ENCODE measurements around the gene FFAR1. TPM values are rescaled to one million over a fixed set of nuclear protein-coding genes. Genes with fewer than 3 reads are reported as not detected.

The FFAR1 gene
- total RNA-seq, 2 experiments from 2014 or later = not detected

Other genes starting within 250 kb of the FFAR1 start
- not detected for gene FXYD3, start 232.1 kb upstream of the FFAR1 start, total RNA-seq
- gene LGI4, start 212.8 kb upstream of the FFAR1 start, total RNA-seq = under 1 TPM; 0.55 to 0.68 TPM
- gene FXYD1, start 209.1 kb upstream of the FFAR1 start, total RNA-seq = 1 to 10 TPM; 3.3 to 3.6 TPM
- 1 to 10 TPM; 8.3 to 8.8 TPM for gene FXYD7, start 204.6 kb upstream of the FFAR1 start, total RNA-seq
- 100 to 1,000 TPM; 588 to 589 TPM for gene FXYD5, start 193.2 kb upstream of the FFAR1 start, total RNA-seq
- gene FAM187B, start 119.2 kb upstream of the FFAR1 start, total RNA-seq = not detected
- gene LSR, start 98.9 kb upstream of the FFAR1 start, total RNA-seq = 10 to 100 TPM; 13.2 to 13.3 TPM
- 100 to 1,000 TPM; 164 to 172 TPM for gene USF2, start 78.9 kb upstream of the FFAR1 start, total RNA-seq
- under 1 TPM; 0.38 to 0.43 TPM for gene HAMP, start 65.4 kb upstream of the FFAR1 start, total RNA-seq
- gene MAG, start 55.7 kb upstream of the FFAR1 start, total RNA-seq = not detected
- gene CD22, start 18.7 kb upstream of the FFAR1 start, total RNA-seq = under 1 TPM; 0.63 to 0.76 TPM
- under 1 TPM; 0.63 to 0.78 TPM for gene FFAR3, start 10.6 kb downstream of the FFAR1 start, total RNA-seq
- gene GPR42, start 23.2 kb downstream of the FFAR1 start, total RNA-seq = under 1 TPM in 1 of 2 experiments, not detected in 1; 0.13 TPM
- not detected for gene FFAR2, start 100.4 kb downstream of the FFAR1 start, total RNA-seq
- gene KRTDAP, start 142.6 kb downstream of the FFAR1 start, total RNA-seq = not detected
- gene DMKN, start 165.7 kb downstream of the FFAR1 start, total RNA-seq = not detected
- gene SBSN, start 180.4 kb downstream of the FFAR1 start, total RNA-seq = not detected
- gene GAPDHS, start 185.6 kb downstream of the FFAR1 start, total RNA-seq = not detected
- 10 to 100 TPM; 39.6 to 47.4 TPM for gene TMEM147, start 197.7 kb downstream of the FFAR1 start, total RNA-seq
- gene ATP4A, start 215.8 kb downstream of the FFAR1 start, total RNA-seq = not detected
- not detected for gene PMIS2, start 238.3 kb downstream of the FFAR1 start, total RNA-seq

Data from activated CD4-positive, alpha-beta memory T cell treated with anti-CD3 and anti-CD28 coated beads, Interleukin-2, amount 10 ng/mL, durations not matched to agents 7 days and 5 days (primary cell).